HG03060 (cell line): Measurements from ENCODE around the gene SNRNP70.
"Not testable (repeated sequence)": the region's sequence is repeated elsewhere in the genome, so short reads cannot be mapped to it uniquely, and the experiment has no call there.

Experiments used
- ATAC-seq: cut with Tn5 transposase; IDR thresholded peaks from one replicate; pipeline ENCODE4 v1.9.1; 2021; ENCODE audit warnings: low read depth, moderate number of reproducible peaks; ENCODE audit not compliant: unreplicated experiment

SNRNP70 gene

GRCh38 chr19:49085020-49085867 lies at the start of gene SNRNP70:
TSS of gene SNRNP70 (plus strand) at chr19:49085451. CDS start at chr19:49086415, 964 bp downstream.
- peak; percentile 85 for ATAC-seq

GRCh38 chr19:49036815-49037214 lies 48.4 kb upstream of the SNRNP70 start, which contains the start of gene CGB1:
TSS of gene CGB1 (minus strand) at chr19:49036895. CDS start at chr19:49036711, 184 bp downstream.
- ATAC-seq = not testable (repeated sequence)

DNA sequence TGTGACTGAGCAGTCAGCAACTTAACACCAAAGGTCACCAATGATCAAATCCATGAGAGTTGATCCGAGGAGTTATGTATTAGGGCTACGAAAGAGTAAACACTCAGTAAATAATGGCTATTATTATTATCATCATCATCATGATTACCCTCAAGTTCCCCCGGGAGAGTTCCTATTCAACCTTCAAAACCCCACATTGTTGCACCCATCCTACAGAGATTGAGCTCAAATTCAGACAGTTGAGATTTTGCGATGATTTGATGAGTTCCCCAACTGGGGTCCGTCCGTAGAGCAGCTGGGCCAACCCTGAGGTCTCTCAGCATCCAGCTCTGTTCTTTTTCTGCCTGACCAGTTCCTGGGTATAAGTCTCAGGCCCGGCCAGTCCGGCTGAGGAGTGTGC lies 47.1 kb upstream of the SNRNP70 start:
- not testable (repeated sequence) for ATAC-seq

GRCh38 chr19:49038557-49039276 lies 46.5 kb upstream of the SNRNP70 start:
- ATAC-seq = not testable (repeated sequence)

- ATAC-seq = not testable (repeated sequence)
Observed at GRCh38 chr19:49039736-49040135, 45.5 kb upstream of the SNRNP70 start.

- no peak for ATAC-seq
Observed at GRCh38 chr19:49042177-49042576, 43.1 kb upstream of the SNRNP70 start.

GRCh38 chr19:49042666-49043065 lies 42.6 kb upstream of the SNRNP70 start:
- not testable (repeated sequence) for ATAC-seq

- not testable (repeated sequence) for ATAC-seq
Observed at GRCh38 chr19:49043548-49043947, 41.7 kb upstream of the SNRNP70 start, which contains the start of gene CGB5. TSS of gene CGB5 (plus strand) at chr19:49043848. CDS start at chr19:49044210, 362 bp downstream.

- ATAC-seq = not testable (repeated sequence)
Observed at GRCh38 chr19:49049011-49049410, 36.2 kb upstream of the SNRNP70 start, which contains the start of gene CGB8. TSS of gene CGB8 (minus strand) at chr19:49049111. CDS start at chr19:49048739, 372 bp downstream.

DNA sequence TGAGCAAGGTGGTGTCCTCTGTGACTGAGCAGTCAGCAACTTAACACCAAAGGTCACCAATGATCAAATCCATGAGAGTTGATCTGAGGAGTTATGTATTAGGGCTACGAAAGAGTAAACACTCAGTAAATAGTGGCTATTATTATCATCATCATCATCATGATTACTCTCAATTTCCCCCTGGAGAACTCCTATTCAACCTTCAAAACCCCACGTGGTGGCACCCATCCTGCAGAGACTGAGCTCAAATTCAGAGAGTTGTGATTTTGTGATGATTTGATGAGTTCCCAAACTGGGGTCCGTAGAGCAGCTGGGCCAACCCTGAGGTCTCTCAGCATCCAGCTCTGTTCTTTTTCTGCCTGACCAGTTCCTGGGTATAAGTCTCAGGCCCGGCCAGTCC lies 35.4 kb upstream of the SNRNP70 start:
- not testable (repeated sequence) for ATAC-seq

- not testable (repeated sequence) for ATAC-seq
Observed at GRCh38 chr19:49050376-49051033, 34.7 kb upstream of the SNRNP70 start.

DNA sequence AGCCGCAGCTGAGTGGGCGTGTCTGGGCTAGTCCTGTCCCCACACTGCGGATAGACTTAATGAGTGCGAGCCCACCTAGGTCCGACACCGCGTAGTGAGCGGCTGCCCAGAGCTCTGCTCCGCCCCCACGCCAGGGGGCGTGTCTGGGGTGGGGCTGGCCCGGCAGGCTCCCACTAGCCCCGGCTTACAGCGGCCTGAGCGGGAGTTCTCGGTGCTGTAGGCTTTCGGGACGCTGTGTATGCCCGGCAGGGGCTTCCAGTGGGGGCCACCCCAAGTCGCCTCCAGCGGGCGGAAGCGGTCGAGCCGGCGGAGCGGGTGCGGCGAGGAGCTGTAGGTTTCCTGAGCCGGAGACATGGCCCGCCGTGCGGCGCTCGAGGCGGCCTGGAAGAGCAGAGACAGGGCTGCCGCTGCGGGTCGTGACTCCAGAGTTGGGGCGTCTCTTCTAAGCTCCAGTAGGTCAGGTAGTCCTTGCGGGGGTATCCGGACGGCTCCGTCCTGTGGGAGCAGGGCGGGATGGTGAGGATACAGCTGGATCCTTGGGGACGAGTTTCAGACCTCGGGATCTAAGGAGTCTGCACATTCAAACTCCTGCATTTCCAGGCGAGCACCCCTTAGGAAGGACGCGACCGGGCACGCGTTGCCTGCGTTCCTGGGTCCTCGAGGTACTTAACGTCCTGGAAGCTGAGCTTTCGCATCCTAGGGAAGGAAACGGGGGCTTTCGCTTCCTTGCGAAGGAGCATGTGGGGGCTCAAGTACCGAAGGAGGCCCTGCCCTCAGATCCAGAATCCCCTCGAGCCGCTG lies 28.9 kb upstream of the SNRNP70 start:
- ATAC-seq = no peak

- ATAC-seq = not testable (repeated sequence)
Observed at GRCh38 chr19:49056902-49057596, 28.2 kb upstream of the SNRNP70 start.

DNA sequence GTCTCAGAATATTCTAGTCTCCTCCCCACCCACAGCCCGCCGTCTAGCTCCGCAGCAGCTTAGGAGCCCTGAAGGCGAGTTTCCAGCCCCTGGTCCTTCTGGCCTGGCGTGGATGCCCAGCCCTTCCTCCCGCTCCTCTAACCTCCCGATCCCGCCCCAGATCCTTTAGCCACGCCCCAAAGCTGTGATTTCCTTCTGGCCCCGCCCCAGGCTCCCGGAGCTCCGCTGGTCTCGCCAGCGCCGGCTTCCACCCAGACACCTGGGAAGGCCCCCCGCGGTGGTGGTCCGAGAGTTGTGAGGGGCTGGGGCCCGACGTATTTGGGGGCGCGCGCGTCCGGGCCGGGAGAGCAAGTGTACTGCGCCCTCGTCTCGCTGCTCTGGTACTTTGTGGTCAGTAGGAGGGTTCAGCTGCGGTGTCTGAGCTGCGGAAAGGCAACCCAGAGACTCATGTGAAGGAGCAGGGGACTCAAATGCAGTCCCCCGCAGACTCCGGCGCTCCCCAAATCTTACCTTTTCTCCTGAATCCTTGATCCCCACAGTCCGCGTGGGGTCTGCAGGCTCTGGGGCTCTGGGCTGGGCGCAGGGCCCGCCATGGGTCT lies 27.5 kb upstream of the SNRNP70 start, which contains the start of gene CGB7:
Gene CGB7 (minus strand): TSS at position 114 of the 599 bp plus-strand sequence. CDS start 2,374 bp downstream, outside the sequence.
- no peak for ATAC-seq

- ATAC-seq = no peak
Observed at GRCh38 chr19:49058562-49058961, 26.7 kb upstream of the SNRNP70 start.

DNA sequence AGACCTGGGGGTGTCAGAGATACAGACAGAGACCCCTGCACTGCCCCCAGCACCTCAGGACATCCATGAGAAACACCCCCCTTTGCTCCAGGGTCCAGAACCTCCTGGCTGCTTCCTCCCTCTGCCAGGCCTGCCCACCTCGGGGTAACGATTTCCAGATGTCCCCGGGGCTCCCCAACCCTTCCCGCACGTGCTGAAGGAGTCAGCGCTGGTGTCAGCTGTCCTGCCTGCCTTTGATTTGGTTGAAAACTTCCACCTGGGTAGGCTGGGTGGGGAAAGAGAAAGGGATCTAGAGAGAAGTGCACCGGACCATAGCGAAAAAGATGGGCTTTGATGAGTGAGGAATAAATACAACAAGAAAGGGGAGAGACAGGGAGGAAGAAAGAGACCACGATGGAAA lies 26.2 kb upstream of the SNRNP70 start:
- ATAC-seq = no peak

- no peak for ATAC-seq
Observed at GRCh38 chr19:49061000-49061399, 24.3 kb upstream of the SNRNP70 start.

DNA sequence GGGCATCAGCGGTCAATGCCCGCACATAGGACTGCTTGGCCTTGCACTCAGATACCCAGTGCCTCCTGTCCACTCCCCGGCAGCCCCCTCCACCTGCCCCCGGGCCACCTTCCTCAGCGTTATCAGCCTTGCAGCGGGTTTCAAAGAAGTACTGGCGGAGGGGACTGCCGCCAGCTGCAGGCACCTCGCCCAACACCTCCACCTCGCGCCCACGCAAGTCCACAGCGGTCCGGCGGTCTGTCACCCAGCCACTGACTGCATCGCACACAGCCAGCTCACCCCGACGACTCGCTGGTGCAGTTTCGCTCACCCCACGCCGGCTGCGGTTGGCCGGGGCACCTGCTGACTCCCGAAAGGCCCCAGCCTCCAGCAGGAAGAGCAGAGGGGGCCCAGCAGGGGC lies 23.8 kb upstream of the SNRNP70 start:
- no peak for ATAC-seq
